Mucosa of descending colon (tissue), 3 donors: ENCODE measurements around the gene ANKRD27. TPM values are rescaled to one million over a fixed set of nuclear protein-coding genes. Genes with fewer than 3 reads are reported as not detected.

Experiments used
- ATAC-seq: fragments of 200-7000 bp; cut with Tn5 transposase; one replicate; pipeline ENCODE4 v1.9.1; 2020; ENCODE audit warnings: mild to moderate bottlenecking, moderate library complexity
- DNase-seq, 3 donors: peaks; one replicate each; pipeline ENCODE4 v3.0.0-alpha.2; 2020
- H3K36me3 ChIP-seq: fragments of 200-600 bp; one replicate; pipeline ENCODE4 v1.8.0; 2021; ENCODE audit warnings: low read depth, mild to moderate bottlenecking
- H3K4me1 ChIP-seq: fragments of 200-600 bp; one replicate; pipeline ENCODE4 v1.8.0; 2021; ENCODE audit warnings: low read depth, mild to moderate bottlenecking
- H3K4me3 ChIP-seq: fragments of 200-600 bp; one replicate; pipeline ENCODE4 v1.8.0; 2021; ENCODE audit warnings: mild to moderate bottlenecking
- H3K9me3 ChIP-seq: fragments of 200-600 bp; one replicate; pipeline ENCODE4 v1.8.0; 2021; ENCODE audit warnings: mild to moderate bottlenecking
- CTCF ChIP-seq: fragments of 200-600 bp; IDR thresholded peaks from one replicate; pipeline ENCODE4 v1.8.0; 2022; ENCODE audit warnings: antibody characterized with exemption, mild to moderate bottlenecking
- intact Hi-C, 2 donors: fragments of 100-400 bp; cut with DNase I in 1 of 2; cut with micrococcal nuclease in 1 of 2; formaldehyde crosslinking; loops; one replicate each; pipeline versions ENCODE4 v1.11.0 to v1.11.1; 2022; cut with DNase I, micrococcal nuclease
- total RNA-seq, 3 donors: library from RNA; stranded (reverse); fragmentation: NEBNext Ultra II Directional in 2 of 3; extraction: Animal tissue kit (Norgen Biotek cat#: 25700) in 2 of 3; gene quantifications; one replicate each; pipeline versions ENCODE4 v1.2.1 to v1.2.4, GENCODE V29; 2021 to 2023
- donor health status: DM: no; HTN: no; CAD: no; lungs with moderate emphysema.
- donor health status: DM: no; HTN: no; CAD: no.
- donor health status: DM: no; HTN: yes; CAD: no.

Gene ANKRD27
- total RNA-seq, 3 donors from 2014 or later: 36.0 to 59.6 (median 41.1) TPM

GRCh38 chr19:32611161-32611560 is 63.8 kb downstream of the ANKRD27 start:
- DNase-seq (no peak), ATAC-seq (no peak)
- intact Hi-C loops: no loop called here
- no peak for TF ChIP-seq CTCF
- no peak overlapping the region for H3K4me3 ChIP-seq
- no peaks in the 10 kb centered on the region for H3K36me3 ChIP-seq
- H3K9me3 ChIP-seq: no peaks in the 10 kb centered on the region
- H3K4me1 ChIP-seq: no peaks in the 10 kb centered on the region

- ATAC-seq (no peak), DNase-seq (no peak)
- no peaks in the 10 kb centered on the region for H3K9me3 ChIP-seq
- intact Hi-C loops: no loop called here
- no peaks in the 10 kb centered on the region for H3K4me1 ChIP-seq
- H3K4me3 ChIP-seq: no peak overlapping the region
- H3K36me3 ChIP-seq: peaks cover 9% of the 10 kb centered on the region
- no peak for TF ChIP-seq CTCF
Measured at GRCh38 chr19:32607479-32607878, 67.5 kb downstream of the ANKRD27 start.

GRCh38 chr19:32606289-32606688 is 68.7 kb downstream of the ANKRD27 start:
- H3K4me1 ChIP-seq: no peaks in the 10 kb centered on the region
- ATAC-seq (no peak), DNase-seq (no peak)
- no peaks in the 10 kb centered on the region for H3K9me3 ChIP-seq
- intact Hi-C loops: no loop called here
- no peak for TF ChIP-seq CTCF
- no peak overlapping the region for H3K4me3 ChIP-seq
- peaks cover 9% of the 10 kb centered on the region for H3K36me3 ChIP-seq

- peaks cover 12% of the 10 kb centered on the region for H3K36me3 ChIP-seq
- no peak for DNase-seq
Measured at GRCh38 chr19:32605544-32605943, 69.4 kb downstream of the ANKRD27 start.

GRCh38 chr19:32603961-32604360 is 71.0 kb downstream of the ANKRD27 start:
- no peaks in the 10 kb centered on the region for H3K4me1 ChIP-seq
- peaks cover 22% of the 10 kb centered on the region for H3K36me3 ChIP-seq
- TF ChIP-seq CTCF: no peak
- no peaks in the 10 kb centered on the region for H3K9me3 ChIP-seq
- DNase-seq (no peak), ATAC-seq (no peak)
- intact Hi-C loops: no loop called here
- no peak overlapping the region for H3K4me3 ChIP-seq

More at GRCh38 chr19:32605544-32605943, 69.4 kb downstream of the ANKRD27 start:
- no peaks in the 10 kb centered on the region for H3K9me3 ChIP-seq
- intact Hi-C loops: no loop called here
- no peak overlapping the region for H3K4me3 ChIP-seq
- no peaks in the 10 kb centered on the region for H3K4me1 ChIP-seq
- TF ChIP-seq CTCF: no peak
- ATAC-seq: no peak

GRCh38 chr19:32599736-32600157 is 75.2 kb downstream of the ANKRD27 start:
- H3K4me1 ChIP-seq: no peaks in the 10 kb centered on the region
- TF ChIP-seq CTCF: peak; percentile 60
- ATAC-seq (peak; percentile 62), DNase-seq (peak in 1 of 3 donors; percentile 49)
- H3K9me3 ChIP-seq: no peaks in the 10 kb centered on the region
- no peak overlapping the region for H3K4me3 ChIP-seq
- intact Hi-C loops: no loop called here
- peaks cover 31% of the 10 kb centered on the region for H3K36me3 ChIP-seq
